GM13976 (cell line): ENCODE results near the gene DPCD.

Source experiments
- DNase-seq: peaks from one replicate; pipeline ENCODE4 v3.0.0; 2012; ENCODE audit warnings: low spot score
- in situ Hi-C: fragments of 300-500 bp; cut with MboI; formaldehyde crosslinking; loops from one replicate; pipeline ENCODE4 v1.12.0; 2022; ENCODE audit warnings: low sequenced_read_pairs, mixed read lengths, inconsistent platforms; ENCODE audit not compliant: unreplicated experiment
- TF ChIP-seq, protein P1 (sequence below): IDR thresholded peaks from 2 replicates; pipeline ENCODE4 v1.5.1; 2012; ENCODE audit warnings: borderline replicate concordance, mild to moderate bottlenecking; ENCODE audit not compliant: insufficient read depth; ENCODE audit errors: extremely low read depth, missing control alignments, control extremely low read depth

The DPCD gene

DNA sequence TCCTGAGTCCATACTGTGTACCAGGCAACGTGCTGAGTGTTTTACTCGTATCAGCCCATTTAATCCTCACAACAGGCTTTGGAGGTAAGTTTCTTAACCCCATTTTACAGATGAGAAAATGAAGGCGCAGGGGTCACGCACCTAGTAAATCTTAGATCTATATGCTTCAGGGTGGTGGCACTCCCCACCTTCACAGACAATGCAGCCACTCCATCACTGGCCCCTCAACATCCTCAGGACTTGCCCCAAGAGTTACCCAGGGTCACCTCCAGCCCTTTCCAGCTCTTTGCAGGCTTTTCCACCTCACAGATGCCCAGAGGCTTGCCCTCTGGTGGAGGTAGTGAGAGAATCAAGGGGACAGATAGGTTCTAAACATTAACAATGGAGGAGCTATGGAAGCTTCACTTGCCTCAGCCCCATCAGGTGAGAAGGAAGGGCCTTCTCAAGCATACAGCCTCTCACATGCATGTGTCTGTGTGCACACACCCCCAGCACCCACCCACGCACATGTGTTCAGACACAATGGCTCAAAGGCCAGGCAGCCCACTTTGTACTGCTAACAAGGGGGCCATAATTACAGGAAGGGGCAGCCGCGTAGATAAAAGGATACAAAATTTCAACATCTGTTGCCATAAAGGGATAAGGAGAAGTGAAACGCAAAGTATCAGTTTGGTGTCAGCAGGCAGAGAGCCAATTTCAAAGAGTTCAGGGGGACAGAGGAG lies 29.1 kb downstream of the DPCD start:
- DNase-seq = peak; percentile 83
- TF ChIP-seq, protein P1, sequence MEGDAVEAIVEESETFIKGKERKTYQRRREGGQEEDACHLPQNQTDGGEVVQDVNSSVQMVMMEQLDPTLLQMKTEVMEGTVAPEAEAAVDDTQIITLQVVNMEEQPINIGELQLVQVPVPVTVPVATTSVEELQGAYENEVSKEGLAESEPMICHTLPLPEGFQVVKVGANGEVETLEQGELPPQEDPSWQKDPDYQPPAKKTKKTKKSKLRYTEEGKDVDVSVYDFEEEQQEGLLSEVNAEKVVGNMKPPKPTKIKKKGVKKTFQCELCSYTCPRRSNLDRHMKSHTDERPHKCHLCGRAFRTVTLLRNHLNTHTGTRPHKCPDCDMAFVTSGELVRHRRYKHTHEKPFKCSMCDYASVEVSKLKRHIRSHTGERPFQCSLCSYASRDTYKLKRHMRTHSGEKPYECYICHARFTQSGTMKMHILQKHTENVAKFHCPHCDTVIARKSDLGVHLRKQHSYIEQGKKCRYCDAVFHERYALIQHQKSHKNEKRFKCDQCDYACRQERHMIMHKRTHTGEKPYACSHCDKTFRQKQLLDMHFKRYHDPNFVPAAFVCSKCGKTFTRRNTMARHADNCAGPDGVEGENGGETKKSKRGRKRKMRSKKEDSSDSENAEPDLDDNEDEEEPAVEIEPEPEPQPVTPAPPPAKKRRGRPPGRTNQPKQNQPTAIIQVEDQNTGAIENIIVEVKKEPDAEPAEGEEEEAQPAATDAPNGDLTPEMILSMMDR = no peak
- in situ Hi-C loops = no loop called here

DNA sequence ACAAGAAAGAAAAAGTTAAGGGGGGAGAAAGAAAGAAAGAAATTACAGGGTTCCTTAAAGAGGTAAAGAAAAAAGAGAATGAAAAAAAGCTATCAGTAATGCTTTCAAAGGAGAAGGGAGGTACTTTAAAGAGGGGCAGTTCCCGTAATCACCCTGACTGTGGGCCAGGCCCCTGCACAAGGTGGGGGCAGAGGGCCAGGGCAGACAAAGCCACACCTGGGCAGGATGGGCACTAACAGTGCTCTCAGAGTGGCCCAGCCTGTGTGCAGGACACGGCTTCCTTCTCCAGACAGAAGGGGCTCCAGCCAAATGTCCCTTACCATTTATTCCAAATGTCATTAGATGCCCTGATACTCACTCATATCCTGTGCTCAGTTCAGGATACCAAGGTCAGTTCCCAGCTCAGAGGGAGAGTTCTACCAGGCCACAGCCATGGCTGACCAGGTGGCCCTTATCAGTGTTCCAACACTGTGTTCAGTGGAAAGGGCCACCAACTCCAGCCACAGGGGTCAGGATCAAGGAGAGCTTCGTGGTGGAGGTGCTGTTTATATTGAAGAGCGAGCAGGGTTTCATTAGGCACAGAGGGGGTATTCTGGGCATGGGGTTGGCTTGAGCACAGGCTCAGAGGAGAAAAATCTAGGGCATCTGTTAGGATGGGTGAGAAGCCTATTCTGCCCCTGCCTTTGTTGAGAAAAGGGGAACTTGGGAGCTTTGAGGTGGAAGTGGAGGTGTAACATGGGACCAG lies 29.9 kb downstream of the DPCD start:
- in situ Hi-C loops = no loop called here
- DNase-seq = no peak
- TF ChIP-seq, protein P1 = no peak

DNA sequence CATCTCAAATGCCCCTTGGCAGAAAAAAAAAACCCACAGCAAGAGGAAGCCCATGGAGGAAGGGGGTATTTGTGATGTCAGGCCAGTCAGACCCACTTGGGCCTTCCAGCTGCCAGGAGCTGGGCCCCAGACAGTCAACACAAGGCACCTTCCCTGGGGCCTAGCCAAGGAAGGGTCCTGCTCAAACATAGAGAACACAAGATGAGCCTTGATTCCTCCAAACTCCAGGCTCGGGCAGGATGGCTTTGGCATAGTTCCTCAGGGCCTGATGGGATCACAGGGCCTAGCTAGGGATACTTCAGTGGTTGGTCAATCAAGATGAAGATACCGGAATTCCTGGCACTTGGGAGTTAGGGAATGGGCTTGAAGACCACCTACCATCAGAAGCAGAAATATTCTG lies 30.8 kb downstream of the DPCD start:
- TF ChIP-seq, protein P1 = no peak
- DNase-seq = no peak
- in situ Hi-C loops = no loop called here

DNA sequence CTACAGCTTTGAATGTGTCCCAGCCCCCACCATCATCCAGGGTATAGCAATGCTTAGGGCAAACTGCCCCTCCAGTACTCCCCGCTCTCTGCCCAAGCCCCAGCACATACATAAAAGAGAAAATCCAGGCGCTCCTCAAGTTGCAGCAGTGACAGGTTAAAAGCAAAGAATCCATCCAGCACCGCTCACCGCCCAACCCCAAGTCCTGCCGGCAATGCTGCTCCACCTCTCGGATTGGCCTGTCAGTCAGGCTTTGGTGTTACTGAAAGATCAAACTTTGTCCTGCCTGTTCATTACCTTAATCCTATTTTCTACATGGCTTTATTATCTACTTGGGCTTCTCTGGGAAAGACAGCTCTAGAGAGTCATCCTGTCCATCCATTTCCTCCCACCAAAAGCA lies 31.9 kb downstream of the DPCD start:
- TF ChIP-seq, protein P1 = no peak
- in situ Hi-C loops = no loop called here
- no peak for DNase-seq

DNA sequence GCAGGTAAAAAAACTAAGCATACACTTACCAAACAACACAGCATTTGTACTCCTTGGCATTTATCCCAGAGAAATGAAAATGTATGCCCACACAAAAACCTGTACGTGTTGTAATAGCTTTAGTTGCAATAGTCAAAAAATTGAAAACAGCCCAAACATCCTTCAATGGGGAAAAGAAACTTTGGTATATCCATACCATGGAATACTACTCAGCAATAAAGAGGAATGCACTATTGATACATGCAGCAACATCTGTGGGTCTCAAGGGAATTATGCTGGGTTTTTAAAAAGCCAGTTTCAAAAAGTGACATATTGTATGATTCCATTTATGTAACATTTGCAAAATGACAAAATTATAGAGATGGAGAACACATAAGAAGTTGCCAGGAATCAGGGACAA lies 35.4 kb downstream of the DPCD start:
- in situ Hi-C loops = no loop called here
- no peak for DNase-seq
- TF ChIP-seq, protein P1 = no peak

DNA sequence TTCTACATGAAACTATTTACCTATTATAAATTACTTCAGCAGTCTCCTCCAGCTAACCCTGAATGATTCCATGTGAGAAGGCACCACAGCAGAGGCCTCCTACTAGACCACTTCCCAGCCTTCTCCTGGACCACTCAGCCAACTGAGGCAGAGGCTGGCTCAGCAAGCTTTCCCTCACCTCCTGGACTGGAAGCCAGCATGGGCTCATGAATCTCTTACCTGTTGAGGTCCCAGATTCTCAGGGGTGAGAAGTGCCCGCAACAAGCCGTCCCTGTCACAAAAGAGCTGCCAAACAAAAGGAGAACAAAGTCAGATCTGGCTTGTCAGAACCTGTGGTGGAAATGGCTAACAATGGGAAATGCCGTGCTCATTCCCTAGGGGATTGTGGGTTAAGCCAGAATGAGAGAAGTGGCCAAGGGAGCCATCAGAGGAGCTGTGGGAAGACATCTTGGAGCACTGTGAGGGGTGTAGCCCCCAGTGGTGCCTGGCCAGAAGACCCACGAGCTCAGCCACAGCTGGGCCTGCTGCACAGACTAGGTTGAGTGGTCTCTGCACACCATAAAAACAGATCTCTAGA lies 36.5 kb downstream of the DPCD start:
- no peak for DNase-seq
- TF ChIP-seq, protein P1 = no peak
- in situ Hi-C loops = no loop called here
